ENCODE measurements around the gene GAS7.

GRCh38 chr17:10053782-10054540 lies 144.4 kb downstream of the GAS7 start:
- TF ChIP-seq POLR2A (IDR thresholded peaks at IDR 0.05; ENCODE audit: low read length) (no peak), GATA1 (IDR thresholded peaks at IDR 0.05; ENCODE audit: low read depth, low read length) (no peak)
